HUES6 (cell line): ENCODE measurements around the gene PLVAP.

ENCODE experiments used
- H3K27ac ChIP-seq: 2 replicates; pipeline ENCODE4 v1.7.0; 2013; ENCODE audit warnings: low read depth, mild to moderate bottlenecking, low read length, inconsistent platforms
- H3K27me3 ChIP-seq: 2 replicates; pipeline ENCODE4 v1.6.1; 2013; ENCODE audit warnings: low read length; ENCODE audit not compliant: control insufficient read depth, insufficient read depth
- H3K36me3 ChIP-seq: 2 replicates; pipeline ENCODE4 v1.6.1; 2013; ENCODE audit warnings: low read length; ENCODE audit not compliant: control insufficient read depth, insufficient read depth
- H3K4me1 ChIP-seq: 2 replicates; pipeline ENCODE4 v1.6.1; 2013; ENCODE audit warnings: low read length; ENCODE audit not compliant: control insufficient read depth, insufficient read depth
- H3K4me3 ChIP-seq: 2 replicates; pipeline ENCODE4 v1.5.1; 2013; ENCODE audit warnings: low read depth, low read length
- H3K9ac ChIP-seq: one replicate; pipeline ENCODE4 v1.6.1; 2013; ENCODE audit warnings: mild to moderate bottlenecking, low read length
- H3K9me3 ChIP-seq: 2 replicates; pipeline ENCODE4 v1.6.1; 2013; ENCODE audit warnings: low read depth, low read length; ENCODE audit not compliant: control insufficient read depth, insufficient read depth

PLVAP gene

DNA sequence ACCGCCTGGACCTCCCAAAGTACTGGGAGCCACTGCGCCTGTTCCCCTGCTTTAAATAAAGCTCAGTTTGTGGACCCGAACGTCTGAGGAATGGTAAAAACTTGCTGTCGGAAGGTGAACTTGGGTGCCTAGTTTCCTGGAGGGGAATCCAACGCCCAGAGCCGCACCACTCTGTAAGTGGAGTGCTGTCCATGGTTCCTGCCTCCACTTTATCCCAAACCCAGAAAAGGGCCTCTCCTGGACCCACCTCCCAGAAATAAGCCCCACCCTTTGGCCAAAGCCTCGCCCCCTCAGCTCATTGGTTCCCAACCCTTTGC lies 44.8 kb downstream of the PLVAP start:
- Histone ChIP-seq H3K4me3 (no peak overlapping the region), H3K36me3 (no peaks in the 10 kb centered on the region), H3K9ac (no peak overlapping the region), H3K27ac (no peak overlapping the region), H3K27me3 (peaks cover 16% of the 10 kb centered on the region), H3K4me1 (peaks cover 11% of the 10 kb centered on the region; the same call in 1 of the 2 replicates), H3K9me3 (no peaks in the 10 kb centered on the region)

DNA sequence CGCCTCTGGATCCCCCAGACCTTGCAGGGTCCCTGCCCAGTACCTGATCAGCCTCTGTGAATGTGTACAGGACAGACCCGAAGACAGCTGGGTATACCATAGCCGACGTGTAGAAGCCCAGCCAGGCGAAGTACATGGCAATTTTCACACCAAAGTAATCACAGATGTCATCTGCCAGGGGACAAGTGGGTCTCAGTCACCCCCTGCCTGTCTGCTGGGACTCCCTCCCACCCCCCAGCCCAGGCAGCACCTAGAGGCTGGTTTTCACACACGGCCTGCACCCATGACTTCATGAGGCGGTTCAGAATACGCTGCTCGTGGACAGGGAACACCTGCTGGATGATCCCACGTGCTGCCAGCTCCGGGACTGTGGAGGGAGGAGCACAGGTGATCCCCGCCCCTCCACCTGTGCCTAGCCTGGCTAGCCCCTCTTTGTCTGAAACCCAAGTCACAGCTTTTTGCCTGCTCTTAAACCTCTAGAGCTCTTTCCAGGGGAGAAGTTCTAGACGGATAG lies 46.0 kb downstream of the PLVAP start:
- Histone ChIP-seq H3K9me3 (no peaks in the 10 kb centered on the region), H3K4me3 (no peak overlapping the region), H3K36me3 (no peaks in the 10 kb centered on the region)

DNA sequence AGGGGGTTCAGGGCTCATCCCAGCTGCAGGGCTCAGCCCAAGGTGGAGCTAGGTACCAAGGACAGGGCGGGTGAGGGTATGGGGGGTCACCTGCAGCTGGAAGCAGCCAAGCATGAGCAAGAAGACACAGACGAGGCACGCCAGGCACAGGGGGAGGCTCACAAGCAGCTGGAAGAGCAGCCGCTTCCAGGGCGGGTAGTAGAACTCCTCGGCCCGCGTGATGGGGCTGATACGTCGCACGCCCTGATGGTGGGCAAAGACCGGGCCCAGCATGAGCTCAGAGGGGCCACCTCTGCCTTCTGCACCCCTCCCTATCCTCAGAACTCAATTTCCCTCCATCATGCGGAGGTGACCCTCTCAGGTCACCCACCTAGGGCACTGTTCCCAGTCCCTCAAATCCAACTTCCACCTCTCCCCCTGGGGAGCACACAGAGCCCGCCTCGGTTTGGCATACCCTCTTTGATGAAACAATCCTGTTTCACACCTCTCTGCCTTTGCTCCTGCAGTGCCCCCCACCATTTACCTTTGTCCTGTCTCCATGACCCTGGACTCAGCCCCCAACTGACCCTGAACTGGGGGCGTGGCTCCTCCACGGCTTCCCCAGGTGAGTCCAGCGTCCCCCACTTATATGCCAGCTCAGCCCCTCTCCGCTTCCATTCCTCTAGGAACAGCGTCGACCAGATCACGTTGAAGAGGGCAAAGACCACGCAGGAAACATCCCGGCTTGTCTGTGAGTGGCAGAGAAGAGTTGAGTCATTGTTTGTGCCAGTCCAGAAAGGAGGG lies 46.7 kb downstream of the PLVAP start:
- Histone ChIP-seq H3K4me1 (peaks cover 21% of the 10 kb centered on the region), H3K9ac (no peak overlapping the region), H3K36me3 (peaks cover under 1% of the 10 kb centered on the region; the same call in 1 of the 2 replicates), H3K27ac (no peak overlapping the region), H3K9me3 (no peaks in the 10 kb centered on the region), H3K4me3 (no peak overlapping the region), H3K27me3 (peaks cover 16% of the 10 kb centered on the region)

More for the DNA sequence above, 46.0 kb downstream of the PLVAP start:
- Histone ChIP-seq H3K4me1 (peaks cover 21% of the 10 kb centered on the region), H3K9ac (no peak overlapping the region), H3K27me3 (peaks cover 16% of the 10 kb centered on the region), H3K27ac (no peak overlapping the region)

DNA sequence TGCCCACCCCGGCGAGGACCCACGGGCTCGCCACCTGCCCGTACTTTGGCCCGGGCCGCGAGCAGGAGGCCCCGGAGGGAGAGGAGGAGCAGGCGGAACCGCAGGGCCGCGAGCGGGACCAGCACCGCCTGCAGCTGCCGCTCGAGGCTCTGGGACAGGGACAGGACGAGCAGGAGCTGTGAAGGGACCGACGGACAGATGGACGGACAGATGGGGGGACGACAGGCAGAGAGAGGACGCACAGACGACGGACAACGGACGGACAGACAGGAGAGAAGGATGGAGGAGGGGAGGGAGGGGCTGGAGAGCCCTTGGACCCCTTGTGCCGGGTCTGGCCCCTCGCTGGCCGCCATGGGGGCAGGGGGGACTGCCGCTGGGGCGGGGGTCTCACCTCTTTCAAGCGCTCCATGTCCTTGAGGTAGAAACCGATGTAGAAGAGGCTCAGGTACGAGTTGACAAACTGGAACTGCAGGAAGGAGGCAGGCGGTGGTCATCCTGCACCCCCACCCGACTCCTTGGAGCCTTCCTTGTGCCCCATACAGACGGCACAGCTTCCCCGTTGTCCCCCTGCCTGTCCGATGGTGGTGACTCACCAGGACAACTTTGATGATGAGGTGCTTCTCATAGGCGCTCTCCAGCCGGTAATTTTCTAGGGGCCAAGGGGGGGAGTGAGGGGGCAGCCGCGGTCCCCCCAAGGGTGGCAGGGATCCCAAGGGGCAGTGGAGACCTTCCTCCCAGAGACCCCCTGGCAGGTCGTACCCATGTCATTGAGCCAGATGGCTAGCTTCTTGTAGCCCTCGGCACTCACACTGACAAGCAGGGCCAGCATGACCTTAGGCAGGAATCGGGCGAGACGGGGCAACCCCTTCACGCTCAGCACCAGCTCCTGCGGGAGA lies 47.5 kb downstream of the PLVAP start:
- no peak overlapping the region for H3K27ac ChIP-seq
- H3K9ac ChIP-seq, result no peak overlapping the region
- no peaks in the 10 kb centered on the region for H3K9me3 ChIP-seq
- H3K4me1 ChIP-seq, result peaks cover 21% of the 10 kb centered on the region
- H3K4me3 ChIP-seq, result peak overlapping the region; percentile 54; the same call in 1 of the 2 replicates
- peaks cover 9% of the 10 kb centered on the region for H3K36me3 ChIP-seq
- peaks cover 16% of the 10 kb centered on the region for H3K27me3 ChIP-seq

DNA sequence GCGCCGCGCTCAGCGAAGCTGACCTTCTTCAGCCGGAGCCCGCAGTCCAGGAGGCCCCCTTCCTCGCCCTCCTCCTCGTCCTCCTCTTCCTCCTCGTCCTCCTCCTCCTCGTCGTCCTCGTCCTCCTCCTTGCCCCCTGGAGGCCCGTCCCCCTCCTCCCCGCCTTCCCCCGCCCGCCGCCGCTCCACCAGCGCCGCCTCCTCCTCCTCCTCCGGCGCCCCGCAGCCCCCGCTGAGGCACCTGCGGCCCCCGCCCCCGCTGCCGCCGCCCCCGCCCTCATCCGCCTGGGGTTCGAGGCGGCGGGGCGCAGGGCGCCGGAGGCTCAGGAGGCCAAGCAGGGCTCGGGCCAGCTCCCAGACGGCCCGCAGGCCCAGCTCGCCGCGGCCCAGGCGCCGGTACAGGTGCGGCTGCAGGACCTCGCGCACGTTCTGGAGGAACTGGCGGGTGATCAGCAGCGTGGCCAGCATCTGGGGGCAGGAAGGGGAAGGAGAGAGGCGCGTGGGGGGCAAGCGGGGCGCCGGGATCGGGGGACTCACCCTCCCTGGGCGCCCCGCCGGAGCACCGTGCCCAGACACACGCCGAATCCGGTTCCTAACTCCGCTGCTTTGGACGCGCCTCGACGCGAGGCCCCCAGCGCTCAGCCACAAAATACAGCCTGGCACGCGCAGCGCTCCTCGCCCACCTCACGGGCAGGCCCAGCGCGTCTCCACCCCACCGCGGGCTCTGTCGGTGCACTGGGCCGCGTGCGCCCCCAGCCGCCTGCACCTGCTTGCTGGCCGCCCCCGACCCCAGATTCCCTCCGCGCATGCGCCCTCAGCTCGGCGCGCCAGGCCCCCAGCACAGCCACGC lies 48.4 kb downstream of the PLVAP start:
- Histone ChIP-seq H3K36me3 (peaks cover 10% of the 10 kb centered on the region), H3K27ac (peak overlapping the region; percentile 80; the same call in 1 of the 2 replicates), H3K27me3 (peaks cover 16% of the 10 kb centered on the region), H3K4me1 (peaks cover 17% of the 10 kb centered on the region), H3K9ac (peak overlapping the region; percentile 77), H3K4me3 (peak overlapping the region; percentile 59), H3K9me3 (no peaks in the 10 kb centered on the region)

DNA sequence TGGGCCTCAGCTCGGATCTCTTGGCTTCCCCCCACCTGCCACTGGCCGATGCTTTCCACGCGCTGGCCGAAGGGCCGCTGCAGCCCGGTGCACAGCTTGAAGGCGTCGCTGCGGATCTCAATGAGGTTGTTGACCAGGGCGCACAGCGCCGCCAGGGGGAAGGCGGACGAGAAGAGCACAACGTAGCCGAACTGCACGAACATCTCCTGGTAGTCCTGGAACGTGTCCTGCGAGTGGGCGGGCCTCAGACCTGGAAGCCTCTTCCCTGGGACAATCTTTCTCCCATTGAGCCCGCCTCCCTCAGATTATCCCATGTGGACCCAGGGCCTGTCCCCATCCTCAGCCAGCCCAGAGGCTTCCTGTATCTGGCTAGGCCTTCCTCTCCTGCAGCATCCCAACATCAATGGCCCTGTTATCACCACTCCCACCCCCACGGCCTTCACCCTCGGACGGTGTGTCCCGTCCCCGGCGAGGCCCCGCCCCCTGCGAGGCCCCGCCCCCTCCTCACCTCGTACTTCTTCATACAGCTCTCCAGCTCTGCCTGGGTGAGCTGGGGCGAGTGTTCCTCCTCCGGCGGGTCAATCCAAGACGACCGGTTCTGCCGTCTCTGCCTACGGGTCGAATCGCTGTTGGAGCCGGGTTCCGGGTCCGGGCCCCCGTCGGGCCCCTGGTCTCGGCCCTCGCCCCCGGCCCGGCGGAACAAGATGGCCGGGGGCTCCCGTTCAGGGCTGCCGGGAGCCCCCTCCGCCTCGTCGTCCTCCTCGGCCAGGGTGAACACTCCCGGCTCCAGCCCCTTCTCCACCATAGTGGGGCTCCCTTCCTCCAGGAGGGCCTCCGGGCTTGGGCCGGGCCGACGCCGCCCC lies 49.3 kb downstream of the PLVAP start:
- Histone ChIP-seq H3K4me1 (peaks cover 13% of the 10 kb centered on the region), H3K36me3 (peaks cover 10% of the 10 kb centered on the region), H3K9ac (peak overlapping the region; percentile 77), H3K9me3 (no peaks in the 10 kb centered on the region), H3K27ac (peak overlapping the region; percentile 80), H3K27me3 (peaks cover 16% of the 10 kb centered on the region), H3K4me3 (peak overlapping the region; percentile 59)

DNA sequence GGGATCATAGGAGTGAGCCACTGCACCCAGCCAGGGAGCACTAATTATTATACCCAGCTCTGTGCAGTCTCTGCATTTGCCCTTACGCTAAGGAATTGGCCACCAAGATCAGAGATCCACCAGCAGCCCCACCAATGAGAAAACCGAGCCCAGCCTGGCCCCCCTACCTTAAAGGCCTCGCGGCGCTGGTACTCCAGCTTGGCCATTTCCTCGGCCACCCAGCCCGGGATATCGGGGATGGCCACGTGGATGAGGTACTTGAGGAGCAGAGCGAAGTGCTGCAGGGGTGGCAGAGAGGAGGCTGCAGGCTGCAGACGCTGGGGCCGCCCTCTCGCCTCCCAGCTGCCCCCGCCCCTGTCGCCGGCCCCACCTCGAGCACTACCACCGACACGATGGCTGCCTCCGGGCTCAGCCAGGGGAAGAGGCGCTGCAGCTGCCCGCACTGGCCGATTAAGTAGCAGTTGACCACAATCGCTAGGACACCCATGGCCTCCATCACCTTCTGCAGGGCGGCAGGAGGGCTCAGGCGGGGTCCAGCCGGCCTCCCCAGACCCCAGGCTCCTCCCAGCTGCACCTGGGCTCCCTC lies 50.0 kb downstream of the PLVAP start:
- Histone ChIP-seq H3K4me1 (peaks cover 13% of the 10 kb centered on the region), H3K36me3 (peaks cover 17% of the 10 kb centered on the region), H3K9ac (peak overlapping the region; percentile 55), H3K27me3 (peaks cover 16% of the 10 kb centered on the region), H3K4me3 (peak overlapping the region; percentile 59), H3K27ac (peak overlapping the region; percentile 37), H3K9me3 (no peaks in the 10 kb centered on the region)

DNA sequence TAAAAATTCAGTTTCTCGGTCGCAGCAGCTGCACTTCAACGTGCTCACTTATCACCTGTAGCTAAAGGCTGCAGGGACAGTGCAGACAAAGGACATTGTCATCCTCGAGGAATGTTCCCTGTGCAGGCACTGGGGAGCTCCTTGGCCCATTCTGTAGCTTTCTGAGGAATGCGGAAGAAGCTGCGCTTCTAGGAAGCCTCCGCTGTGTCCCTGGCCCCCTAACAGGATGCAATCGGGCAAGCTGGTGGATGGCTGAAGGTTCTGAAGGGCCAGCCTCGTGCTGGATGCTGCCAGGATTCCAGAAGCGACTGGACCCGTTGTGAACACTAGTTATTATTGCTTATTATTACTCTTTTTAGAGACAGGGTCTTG lies 50.6 kb downstream of the PLVAP start:
- H3K27me3 ChIP-seq, result peaks cover 16% of the 10 kb centered on the region
- H3K9ac ChIP-seq, result peak overlapping the region; percentile 55
- peaks cover 13% of the 10 kb centered on the region for H3K4me1 ChIP-seq
- peaks cover 23% of the 10 kb centered on the region for H3K36me3 ChIP-seq
- H3K4me3 ChIP-seq, result peak overlapping the region; percentile 59
- peak overlapping the region; percentile 37; the same call in 1 of the 2 replicates for H3K27ac ChIP-seq
- no peaks in the 10 kb centered on the region for H3K9me3 ChIP-seq

DNA sequence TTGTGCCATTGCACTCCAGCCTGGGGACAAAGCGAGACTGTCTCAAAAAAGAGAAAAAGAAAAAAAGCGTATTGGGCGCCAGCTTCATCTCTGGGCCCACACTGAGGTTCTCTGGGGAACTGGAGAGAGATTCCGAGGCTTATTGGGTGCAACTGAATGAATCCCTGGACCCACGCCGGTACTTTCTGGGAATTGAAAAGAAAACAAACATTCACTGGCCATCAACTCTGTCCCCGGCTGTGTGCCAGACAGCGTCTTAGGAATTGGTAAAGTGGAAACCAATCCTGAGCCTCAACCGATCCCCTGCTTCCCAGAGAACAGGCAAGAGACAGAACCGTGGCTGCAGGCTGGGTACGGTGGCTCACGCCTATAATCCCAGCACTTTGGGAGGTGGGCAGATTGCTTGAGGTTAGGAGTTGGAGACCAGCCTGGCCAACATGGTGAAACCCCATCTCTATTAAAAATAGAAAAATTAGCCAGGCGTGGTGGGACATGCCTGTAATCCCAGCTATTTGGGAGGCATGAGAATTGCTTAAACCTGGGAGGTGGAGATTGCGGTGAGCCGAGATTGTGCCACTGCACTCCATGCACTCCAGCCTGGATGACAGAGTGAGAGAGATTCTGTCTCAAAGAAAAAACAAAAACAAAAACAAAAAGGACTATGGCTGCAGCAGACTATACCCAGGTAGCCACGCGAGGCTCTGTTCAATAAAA lies 51.1 kb downstream of the PLVAP start:
- peaks cover 13% of the 10 kb centered on the region for H3K4me1 ChIP-seq
- peak overlapping the region; percentile 55 for H3K9ac ChIP-seq
- peaks cover 26% of the 10 kb centered on the region for H3K36me3 ChIP-seq
- peaks cover 16% of the 10 kb centered on the region for H3K27me3 ChIP-seq
- peak overlapping the region; percentile 59; the same call in 1 of the 2 replicates for H3K4me3 ChIP-seq
- no peaks in the 10 kb centered on the region for H3K9me3 ChIP-seq
- H3K27ac ChIP-seq, result no peak overlapping the region; the same call in 1 of the 2 replicates
